HUES48 (cell line): ENCODE measurements around the gene PPP1R10.
A peak's percentile ranks its signal among the peaks of the same experiment; 100 is the strongest.

Experiments
- H3K27ac ChIP-seq: one replicate; pipeline ENCODE4 v1.7.0; 2013; ENCODE audit warnings: low read depth, low read length, inconsistent platforms
- H3K27me3 ChIP-seq: 2 replicates; pipeline ENCODE4 v1.6.1; 2013; ENCODE audit warnings: mild to moderate bottlenecking, low read length; ENCODE audit not compliant: control insufficient read depth, insufficient read depth
- H3K36me3 ChIP-seq: 2 replicates; pipeline ENCODE4 v1.6.1; 2013; ENCODE audit warnings: low read length; ENCODE audit not compliant: control insufficient read depth, insufficient read depth
- H3K4me1 ChIP-seq: 2 replicates; pipeline ENCODE4 v1.6.1; 2013; ENCODE audit warnings: mild to moderate bottlenecking, low read length; ENCODE audit not compliant: control insufficient read depth, insufficient read depth
- H3K4me3 ChIP-seq: 2 replicates; pipeline ENCODE4 v1.5.1; 2013; ENCODE audit warnings: mild to moderate bottlenecking, low read depth, low read length
- H3K9ac ChIP-seq: 2 replicates; pipeline ENCODE4 v1.6.1; 2013; ENCODE audit warnings: mild to moderate bottlenecking, low read depth, low read length, moderate library complexity
- H3K9me3 ChIP-seq: 2 replicates; pipeline ENCODE4 v1.6.1; 2013; ENCODE audit warnings: low read length; ENCODE audit not compliant: control insufficient read depth, insufficient read depth

The PPP1R10 gene

DNA sequence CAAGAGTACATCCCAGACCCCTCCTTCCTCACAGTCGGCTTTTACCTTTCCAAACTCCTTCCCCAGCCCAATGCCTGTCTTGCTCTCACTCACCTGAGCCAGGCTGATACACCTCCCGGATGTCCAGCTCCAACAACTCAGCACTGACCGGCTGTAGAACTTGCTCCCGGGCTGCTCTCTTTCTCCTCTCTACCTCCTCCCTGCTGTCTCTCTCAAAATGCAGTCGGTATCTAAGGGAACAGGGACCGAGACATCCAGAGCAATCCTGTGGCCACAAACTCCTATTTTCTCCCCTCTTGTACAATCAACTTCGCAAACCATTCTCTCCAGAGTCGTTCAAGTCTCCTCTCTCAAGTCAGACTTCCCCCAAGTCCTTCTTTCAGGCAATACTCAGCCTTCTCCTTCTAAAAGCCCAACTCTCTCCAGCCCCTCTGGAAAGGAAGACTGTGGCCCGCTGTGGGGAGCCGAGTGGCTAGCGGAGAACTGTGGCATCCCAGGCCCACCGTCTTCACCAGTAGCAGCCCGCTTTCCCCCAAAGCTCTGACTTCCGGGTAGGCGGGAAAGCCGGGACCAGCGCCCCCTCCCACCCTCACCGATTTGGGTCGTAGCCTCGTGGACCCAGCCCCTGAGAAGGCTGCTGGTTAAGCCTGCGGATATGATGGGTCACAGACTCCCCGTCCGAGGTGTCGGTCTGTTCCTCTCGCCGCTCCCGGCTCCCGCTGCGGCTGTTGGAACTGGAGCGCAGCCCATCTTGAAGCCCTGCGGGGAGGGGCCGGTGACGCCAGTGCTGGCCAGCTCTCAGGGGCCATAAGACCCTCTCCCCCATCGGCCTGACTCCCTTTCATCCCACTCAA, 61.9 kb downstream of the PPP1R10 start:
- H3K27me3 ChIP-seq: no peaks in the 10 kb centered on the region
- H3K27ac ChIP-seq: peak overlapping the region; percentile 97

DNA sequence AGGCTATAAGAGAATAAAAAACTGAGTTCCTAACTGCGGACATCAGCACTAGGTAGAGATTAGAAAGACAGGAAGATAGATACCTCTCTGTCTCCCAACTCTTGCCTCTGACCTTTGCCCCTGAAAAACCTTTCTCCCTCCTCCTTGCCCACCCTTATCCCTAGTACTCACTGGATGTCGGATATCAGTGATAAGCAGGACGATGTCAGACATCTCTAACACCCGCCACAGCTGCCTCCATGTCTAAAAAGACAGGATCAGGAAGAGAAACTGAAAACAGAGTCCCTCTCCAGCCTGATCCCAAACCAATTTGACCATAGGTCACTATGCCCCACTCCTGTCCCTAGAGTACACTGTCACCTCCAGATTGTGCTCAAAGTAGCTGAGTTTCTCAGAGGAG, 62.6 kb downstream of the PPP1R10 start:
- 0 out of 2 replicates have a peak, but pooled peaks cover 5% of the 10 kb centered on the region for H3K4me1 ChIP-seq
- H3K27ac ChIP-seq: no peak overlapping the region
- H3K9me3 ChIP-seq: no peaks in the 10 kb centered on the region
- H3K27me3 ChIP-seq: no peaks in the 10 kb centered on the region
- peak overlapping the region; percentile 97; the same call in 1 of the 2 replicates for H3K4me3 ChIP-seq
- peaks cover 56% of the 10 kb centered on the region for H3K36me3 ChIP-seq
- H3K9ac ChIP-seq: no peak overlapping the region

More for the DNA sequence above, 61.9 kb downstream of the PPP1R10 start:
- H3K4me1 ChIP-seq: 0 out of 2 replicates have a peak, but pooled peaks cover 5% of the 10 kb centered on the region
- H3K4me3 ChIP-seq: peak overlapping the region; percentile 97
- peaks cover 53% of the 10 kb centered on the region for H3K36me3 ChIP-seq
- H3K9me3 ChIP-seq: no peaks in the 10 kb centered on the region
- H3K9ac ChIP-seq: peak overlapping the region; percentile 89
